ENCODE results near the gene SLC15A5. TPM values are rescaled to one million over a fixed set of nuclear protein-coding genes. Genes with fewer than 3 reads are reported as not detected.

Gene SLC15A5, protein sequence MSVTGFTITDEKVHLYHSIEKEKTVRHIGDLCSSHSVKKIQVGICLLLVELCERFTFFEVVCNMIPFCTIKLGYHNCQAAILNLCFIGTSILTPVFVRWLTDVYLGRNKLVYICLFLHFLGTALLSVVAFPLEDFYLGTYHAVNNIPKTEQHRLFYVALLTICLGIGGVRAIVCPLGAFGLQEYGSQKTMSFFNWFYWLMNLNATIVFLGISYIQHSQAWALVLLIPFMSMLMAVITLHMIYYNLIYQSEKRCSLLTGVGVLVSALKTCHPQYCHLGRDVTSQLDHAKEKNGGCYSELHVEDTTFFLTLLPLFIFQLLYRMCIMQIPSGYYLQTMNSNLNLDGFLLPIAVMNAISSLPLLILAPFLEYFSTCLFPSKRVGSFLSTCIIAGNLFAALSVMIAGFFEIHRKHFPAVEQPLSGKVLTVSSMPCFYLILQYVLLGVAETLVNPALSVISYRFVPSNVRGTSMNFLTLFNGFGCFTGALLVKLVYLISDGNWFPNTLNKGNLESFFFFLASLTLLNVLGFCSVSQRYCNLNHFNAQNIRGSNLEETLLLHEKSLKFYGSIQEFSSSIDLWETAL
- total RNA-seq: not detected

- H3K36me3 ChIP-seq: no peaks in the 10 kb centered on the region
- no peak for DNase-seq (ENCODE audit: low spot score)
- H3K4me3 ChIP-seq: no peak within 1 kb of the TSS
- no peak within 1 kb of the TSS for H3K27ac ChIP-seq
- H3K27me3 ChIP-seq (replicated peaks; ENCODE audit: insufficient read depth): no peaks in the 10 kb centered on the region
- H3K9me3 ChIP-seq: no peaks in the 10 kb centered on the region
- TF ChIP-seq, protein P1, sequence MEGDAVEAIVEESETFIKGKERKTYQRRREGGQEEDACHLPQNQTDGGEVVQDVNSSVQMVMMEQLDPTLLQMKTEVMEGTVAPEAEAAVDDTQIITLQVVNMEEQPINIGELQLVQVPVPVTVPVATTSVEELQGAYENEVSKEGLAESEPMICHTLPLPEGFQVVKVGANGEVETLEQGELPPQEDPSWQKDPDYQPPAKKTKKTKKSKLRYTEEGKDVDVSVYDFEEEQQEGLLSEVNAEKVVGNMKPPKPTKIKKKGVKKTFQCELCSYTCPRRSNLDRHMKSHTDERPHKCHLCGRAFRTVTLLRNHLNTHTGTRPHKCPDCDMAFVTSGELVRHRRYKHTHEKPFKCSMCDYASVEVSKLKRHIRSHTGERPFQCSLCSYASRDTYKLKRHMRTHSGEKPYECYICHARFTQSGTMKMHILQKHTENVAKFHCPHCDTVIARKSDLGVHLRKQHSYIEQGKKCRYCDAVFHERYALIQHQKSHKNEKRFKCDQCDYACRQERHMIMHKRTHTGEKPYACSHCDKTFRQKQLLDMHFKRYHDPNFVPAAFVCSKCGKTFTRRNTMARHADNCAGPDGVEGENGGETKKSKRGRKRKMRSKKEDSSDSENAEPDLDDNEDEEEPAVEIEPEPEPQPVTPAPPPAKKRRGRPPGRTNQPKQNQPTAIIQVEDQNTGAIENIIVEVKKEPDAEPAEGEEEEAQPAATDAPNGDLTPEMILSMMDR (IDR thresholded peaks at IDR 0.05): no peak
- ATAC-seq (ENCODE audit: insufficient number of reproducible peaks, low FRiP score, low read depth): no peak
- no peaks in the 10 kb centered on the region for H3K4me1 ChIP-seq (ENCODE audit: control insufficient read depth in 1 of 2, low read depth in 2 of 2)
Measured at GRCh38 chr12:16277585-16277984, at the start of gene SLC15A5. Gene SLC15A5 (minus strand): TSS chr12:16277685. CDS start chr12:16277685, 0 bp downstream.

- no peak overlapping the region for H3K4me3 ChIP-seq
- no peak overlapping the region for H3K27ac ChIP-seq
- no peak for DNase-seq (ENCODE audit: low spot score)
- no peaks in the 10 kb centered on the region for H3K9me3 ChIP-seq
- no peaks in the 10 kb centered on the region for H3K4me1 ChIP-seq (ENCODE audit: control insufficient read depth in 1 of 2, low read depth in 2 of 2)
- no peaks in the 10 kb centered on the region for H3K36me3 ChIP-seq
- ATAC-seq (ENCODE audit: insufficient number of reproducible peaks, low FRiP score, low read depth): no peak
- H3K27me3 ChIP-seq (replicated peaks; ENCODE audit: insufficient read depth): no peaks in the 10 kb centered on the region
- TF ChIP-seq, protein P1 (IDR thresholded peaks at IDR 0.05): no peak
Measured at GRCh38 chr12:16325426-16325825, 47.9 kb upstream of the SLC15A5 start.

- Histone ChIP-seq H3K9me3 (no peaks in the 10 kb centered on the region), H3K4me3 (no peak overlapping the region), H3K27ac (no peak overlapping the region), H3K27me3 (replicated peaks; ENCODE audit: insufficient read depth) (no peaks in the 10 kb centered on the region), H3K36me3 (no peaks in the 10 kb centered on the region), H3K4me1 (ENCODE audit: control insufficient read depth in 1 of 2, low read depth in 2 of 2) (no peaks in the 10 kb centered on the region)
- TF ChIP-seq, protein P1 (IDR thresholded peaks at IDR 0.05): no peak
- ATAC-seq (ENCODE audit: insufficient number of reproducible peaks, low FRiP score, low read depth) (no peak), DNase-seq (ENCODE audit: low spot score) (no peak)
Measured at GRCh38 chr12:16324772-16325171, 47.3 kb upstream of the SLC15A5 start.

DNA sequence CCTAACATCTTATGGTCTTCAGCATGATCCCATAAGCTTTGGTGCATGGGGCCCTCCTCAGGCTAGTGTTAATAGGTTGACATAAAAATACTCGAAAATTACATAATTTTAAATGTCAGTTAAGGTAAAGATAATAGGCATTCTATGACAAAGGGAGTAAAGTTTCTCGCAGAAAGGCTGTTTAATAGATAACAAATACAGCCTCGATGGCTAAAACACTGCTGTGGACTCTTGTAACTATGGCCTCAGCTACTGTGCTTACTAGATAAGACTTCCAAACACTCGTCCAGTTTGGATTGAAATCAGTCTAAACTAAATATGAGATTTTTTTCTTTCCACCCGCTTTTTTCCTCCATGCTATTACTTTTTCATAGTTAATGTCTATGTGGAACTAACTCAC is 46.8 kb upstream of the SLC15A5 start:
- DNase-seq (ENCODE audit: low spot score) (no peak), ATAC-seq (ENCODE audit: insufficient number of reproducible peaks, low FRiP score, low read depth) (no peak)
- no peak overlapping the region for H3K4me3 ChIP-seq
- H3K27ac ChIP-seq: no peak overlapping the region
- TF ChIP-seq, protein P1 (IDR thresholded peaks at IDR 0.05): no peak
- H3K9me3 ChIP-seq: no peaks in the 10 kb centered on the region
- H3K27me3 ChIP-seq (replicated peaks; ENCODE audit: insufficient read depth): no peaks in the 10 kb centered on the region
- no peaks in the 10 kb centered on the region for H3K4me1 ChIP-seq (ENCODE audit: control insufficient read depth in 1 of 2, low read depth in 2 of 2)
- no peaks in the 10 kb centered on the region for H3K36me3 ChIP-seq

DNA sequence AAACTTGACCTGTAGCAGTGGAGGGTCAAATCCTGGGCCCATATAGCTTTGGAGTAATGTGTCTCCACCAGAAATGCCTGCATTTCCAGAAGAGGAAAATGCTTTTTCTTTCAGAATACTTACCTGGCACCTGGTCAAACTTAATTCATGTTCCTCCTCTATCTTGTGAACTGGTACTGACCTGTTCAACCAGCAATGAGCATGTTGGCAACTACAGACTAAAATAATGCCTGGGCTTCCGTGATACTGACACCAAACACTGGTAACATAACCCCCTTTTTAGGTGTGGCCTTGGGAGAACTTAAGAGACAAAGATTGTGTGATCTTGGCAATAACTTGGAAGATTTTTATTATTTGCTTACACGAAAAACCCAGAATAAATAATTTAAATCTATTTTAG is 46.2 kb upstream of the SLC15A5 start:
- Histone ChIP-seq H3K27ac (no peak overlapping the region), H3K9me3 (no peaks in the 10 kb centered on the region), H3K36me3 (no peaks in the 10 kb centered on the region), H3K4me3 (no peak overlapping the region), H3K4me1 (ENCODE audit: control insufficient read depth in 1 of 2, low read depth in 2 of 2) (no peaks in the 10 kb centered on the region), H3K27me3 (replicated peaks; ENCODE audit: insufficient read depth) (no peaks in the 10 kb centered on the region)
- ATAC-seq (ENCODE audit: insufficient number of reproducible peaks, low FRiP score, low read depth) (no peak), DNase-seq (ENCODE audit: low spot score) (no peak)
- TF ChIP-seq, protein P1 (IDR thresholded peaks at IDR 0.05): no peak

Measured in thoracic aorta (tissue), 2 donors.